ENCODE results near the gene CC2D2A. TPM values are rescaled to one million over a fixed set of nuclear protein-coding genes. Genes with fewer than 3 reads are reported as not detected.
A peak's percentile ranks its signal among the peaks of the same experiment; 100 is the strongest.
"Not testable (repeated sequence)": the region's sequence is repeated elsewhere in the genome, so short reads cannot be mapped to it uniquely, and the experiment has no call there.

The CC2D2A gene
- total RNA-seq, 1 donor from 2014 or later, result 65.7 TPM

GRCh38 chr4:15557786-15558550 is 88.3 kb downstream of the CC2D2A start:
- DNase-seq (ENCODE audit: low spot score), result no peak

GRCh38 chr4:15558561-15558960 is 88.9 kb downstream of the CC2D2A start:
- no peak for DNase-seq (ENCODE audit: low spot score)

- DNase-seq (ENCODE audit: low spot score), result no peak
These were observed 92.4 kb downstream of the CC2D2A start for GRCh38 chr4:15562114-15562513.

GRCh38 chr4:15562623-15563022 is 92.9 kb downstream of the CC2D2A start:
- no peak for DNase-seq (ENCODE audit: low spot score)

DNA sequence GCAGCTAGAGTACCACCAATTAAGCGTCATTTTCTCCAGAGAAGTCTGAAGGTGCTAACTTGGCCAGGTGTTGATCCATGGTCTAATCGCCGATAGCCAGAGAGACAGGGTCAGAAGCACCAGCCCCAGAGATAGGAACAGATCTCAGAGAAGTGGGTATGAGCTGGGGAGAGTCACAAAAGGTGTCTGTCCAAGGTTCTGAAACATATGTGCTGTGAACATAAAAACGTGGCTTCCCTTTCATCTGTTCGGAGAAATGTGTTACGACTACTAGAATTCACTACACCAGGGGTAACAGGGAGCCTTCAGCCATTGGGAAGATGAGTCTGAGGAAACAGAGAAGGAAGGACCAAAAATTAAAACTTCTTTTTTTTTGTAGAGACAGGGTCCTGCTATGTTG is 94.2 kb downstream of the CC2D2A start:
- no peak for DNase-seq (ENCODE audit: low spot score)

GRCh38 chr4:15568821-15569220 is 99.1 kb downstream of the CC2D2A start:
- peak; percentile 28 for DNase-seq (ENCODE audit: low spot score)

DNA sequence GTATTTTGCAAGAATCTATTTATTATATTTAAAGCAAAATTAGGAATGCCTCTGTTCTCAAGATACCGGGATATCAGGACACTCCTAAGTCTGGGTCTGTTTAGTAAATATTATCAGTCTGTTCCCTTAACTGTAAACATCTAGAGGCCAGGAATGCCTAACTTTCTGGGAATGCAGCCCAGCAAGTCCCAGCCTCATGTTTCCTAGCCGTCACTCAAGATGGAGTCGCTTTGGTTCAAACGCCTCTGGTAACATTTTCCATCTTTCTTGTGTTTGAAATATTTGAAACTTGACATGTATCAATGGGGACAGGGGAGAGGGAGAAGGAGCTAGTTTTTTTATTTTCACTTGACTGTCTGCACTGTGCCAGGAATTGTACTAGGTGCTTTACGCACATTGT is 100.1 kb downstream of the CC2D2A start:
- no peak for DNase-seq (ENCODE audit: low spot score)

DNA sequence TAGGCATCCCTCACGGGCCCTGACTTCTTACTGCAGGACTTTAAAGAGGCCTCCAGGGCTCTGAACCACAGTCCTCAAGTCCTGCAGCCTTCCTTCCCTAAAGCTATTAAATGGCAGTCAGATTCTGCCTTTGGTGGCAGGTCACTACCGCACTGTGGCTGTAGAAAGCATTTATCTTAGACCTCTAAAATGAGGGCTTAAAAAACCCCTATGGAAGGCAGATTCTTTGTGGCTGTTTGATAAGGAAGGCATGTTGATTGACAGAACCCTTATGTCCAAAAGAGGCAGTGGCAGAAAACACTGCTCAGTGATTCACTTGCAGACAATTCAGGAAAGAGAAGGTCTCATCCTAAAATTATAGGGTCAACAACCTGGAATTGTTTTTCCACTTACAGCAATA is 106.3 kb downstream of the CC2D2A start:
- peak; percentile 5 for DNase-seq (ENCODE audit: low spot score)

DNA sequence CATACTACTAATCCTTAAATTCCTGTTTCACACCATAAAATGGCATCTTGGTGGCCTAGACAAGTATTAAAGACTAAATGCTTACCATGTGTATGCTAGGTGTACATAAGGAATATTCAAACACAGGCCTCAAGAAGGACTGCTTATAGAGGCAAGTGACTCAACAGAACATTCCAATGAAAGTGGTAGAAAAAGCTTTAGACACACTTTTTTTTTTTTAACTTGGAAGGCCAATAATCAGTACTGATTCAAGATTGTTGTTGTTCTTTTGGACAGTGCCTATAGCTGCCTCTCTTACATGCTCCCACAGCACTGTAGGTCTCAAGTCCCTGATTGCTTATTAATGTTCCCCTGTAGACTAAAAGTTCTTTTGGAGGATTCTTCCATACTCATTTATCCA is 107.8 kb downstream of the CC2D2A start:
- DNase-seq (ENCODE audit: low spot score), result no peak

GRCh38 chr4:15584785-15585184 is 115.1 kb downstream of the CC2D2A start:
- no peak for DNase-seq (ENCODE audit: low spot score)

DNA sequence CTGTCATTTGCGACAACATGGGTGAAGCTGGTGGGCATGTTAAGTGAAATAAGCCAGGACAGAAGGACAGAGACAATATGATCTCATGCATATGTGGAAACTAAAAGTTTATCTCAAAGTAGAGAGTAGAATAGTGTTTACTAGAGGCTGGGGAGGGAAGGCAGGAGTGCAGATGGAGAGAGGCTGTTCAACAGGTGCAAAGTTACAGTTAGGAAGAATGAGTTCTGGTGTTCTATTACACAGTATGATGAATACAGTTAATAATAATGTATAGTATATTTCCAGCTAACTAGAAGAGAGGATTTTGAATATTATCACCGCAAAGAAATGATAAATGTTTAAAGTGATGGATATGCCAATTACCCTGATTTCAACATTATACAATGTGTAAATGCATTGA is 115.6 kb downstream of the CC2D2A start:
- no peak for DNase-seq (ENCODE audit: low spot score)

- DNase-seq (ENCODE audit: low spot score), result no peak
These were observed 116.4 kb downstream of the CC2D2A start for GRCh38 chr4:15586066-15586465.

DNA sequence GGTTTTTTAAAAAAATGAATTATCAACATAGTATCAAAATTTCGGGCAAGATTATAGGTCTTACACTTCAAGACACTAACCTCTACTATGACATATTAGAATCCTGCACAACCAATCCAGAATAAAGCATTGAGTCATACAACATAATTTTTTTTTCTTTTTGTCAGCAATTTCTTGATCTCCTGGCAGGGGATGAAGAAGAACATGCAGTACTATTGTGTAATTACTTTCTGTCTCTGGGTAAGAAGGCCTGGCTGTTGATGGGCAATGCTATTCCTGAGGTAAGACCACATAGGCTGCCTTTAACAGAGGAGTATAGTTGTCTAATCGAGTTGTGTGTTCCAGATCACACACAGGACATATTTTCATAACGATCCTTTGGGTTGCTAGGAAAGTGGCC is 118.0 kb downstream of the CC2D2A start:
- peak; percentile 36 for DNase-seq (ENCODE audit: low spot score)

- DNase-seq (ENCODE audit: low spot score), result no peak
These were observed 123.1 kb downstream of the CC2D2A start for GRCh38 chr4:15592799-15593198.

- DNase-seq (ENCODE audit: low spot score), result no peak
These were observed 129.0 kb downstream of the CC2D2A start for GRCh38 chr4:15598644-15599043.

GRCh38 chr4:15600176-15600575 is 130.5 kb downstream of the CC2D2A start:
- DNase-seq (ENCODE audit: low spot score), result peak; percentile 13

- DNase-seq (ENCODE audit: low spot score), result no peak
These were observed 132.2 kb downstream of the CC2D2A start for GRCh38 chr4:15601862-15602261.

- DNase-seq (ENCODE audit: low spot score), result no peak
These were observed 135.9 kb downstream of the CC2D2A start for GRCh38 chr4:15605537-15605936.

DNA sequence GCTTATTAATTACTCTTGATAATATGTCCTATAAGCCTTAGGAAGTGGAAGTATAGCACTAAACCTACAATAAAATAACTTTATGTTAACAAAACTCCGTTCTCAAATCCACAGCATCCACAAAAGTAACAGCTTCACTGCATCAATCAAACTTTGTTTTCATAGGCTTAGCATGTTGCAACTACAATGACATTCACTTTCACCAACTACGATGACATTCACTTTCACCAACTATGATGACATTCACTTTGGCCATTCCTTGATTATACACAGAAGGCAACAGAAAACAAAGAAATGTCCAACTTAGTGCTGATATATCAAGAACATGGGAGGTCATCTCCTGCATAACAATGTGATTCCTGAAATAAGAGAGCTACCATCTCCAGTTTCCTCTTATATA is 141.2 kb downstream of the CC2D2A start:
- DNase-seq (ENCODE audit: low spot score), result no peak

DNA sequence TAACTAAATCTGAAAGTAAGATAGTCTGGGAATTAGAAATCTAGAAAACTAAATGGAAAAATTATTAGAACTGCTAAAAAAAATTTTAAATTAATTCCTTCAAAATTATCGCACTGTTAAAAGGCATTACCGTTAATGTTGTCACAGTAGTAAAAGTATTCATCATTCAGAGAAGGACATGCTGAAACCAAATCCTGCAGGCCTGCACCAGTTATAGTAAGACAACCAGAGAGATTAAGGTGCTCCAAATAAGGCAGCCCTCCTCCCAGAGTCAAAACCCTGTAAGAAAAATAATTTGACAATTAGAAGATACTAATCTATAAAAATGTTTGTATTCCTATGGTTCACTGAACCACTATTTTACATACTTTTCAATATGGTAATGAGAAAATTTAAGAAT is 142.5 kb downstream of the CC2D2A start:
- DNase-seq (ENCODE audit: low spot score), result no peak

- not testable (repeated sequence) for DNase-seq (ENCODE audit: low spot score)
These were observed 145.2 kb downstream of the CC2D2A start for GRCh38 chr4:15614891-15615290.

DNA sequence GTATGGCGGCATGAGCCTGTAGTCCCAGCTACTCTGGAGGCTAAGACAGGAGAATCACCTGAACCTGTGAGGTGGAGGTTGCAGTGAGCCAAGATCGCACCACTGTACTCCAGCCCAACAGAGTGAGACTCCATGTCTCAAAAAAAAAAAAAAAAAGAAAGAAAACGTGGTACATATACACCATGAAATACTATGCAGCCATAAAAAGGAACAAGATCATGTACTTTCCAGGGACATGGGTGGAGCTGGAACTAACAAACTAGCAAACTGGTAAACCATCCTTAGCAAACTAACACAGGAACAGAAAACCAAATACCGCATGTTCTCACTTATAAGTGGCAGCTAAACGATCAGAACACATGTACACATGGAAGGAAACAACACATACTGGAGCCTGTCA is 147.7 kb downstream of the CC2D2A start:
- not testable (repeated sequence) for DNase-seq (ENCODE audit: low spot score)

GRCh38 chr4:15636818-15637217 is 167.1 kb downstream of the CC2D2A start:
- DNase-seq (ENCODE audit: low spot score), result no peak

DNA sequence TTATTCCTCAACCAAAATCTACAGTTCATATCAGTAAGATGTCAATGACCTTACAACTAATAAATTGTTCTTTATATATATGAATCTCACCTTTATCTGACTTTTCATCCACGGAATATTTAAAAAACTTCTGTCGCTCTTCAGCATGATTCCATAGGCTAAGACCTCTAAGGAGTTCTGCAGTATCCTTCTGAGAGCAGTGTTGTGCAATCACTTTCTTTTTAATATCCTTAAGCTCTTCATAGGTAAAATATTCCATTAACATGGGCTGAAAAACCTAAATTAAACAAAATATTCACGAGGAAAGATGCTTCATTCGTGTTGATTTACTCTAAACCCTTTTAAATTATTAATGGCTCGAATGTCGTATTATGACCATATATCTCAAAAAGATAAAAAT is 168.7 kb downstream of the CC2D2A start:
- no peak for DNase-seq (ENCODE audit: low spot score)

Measured in umbilical cord (tissue), 2 donors.